SK-N-SH (cell line): ENCODE measurements around the gene GPR137B. TPM values are rescaled to one million over a fixed set of nuclear protein-coding genes. Genes with fewer than 3 reads are reported as not detected.

ENCODE experiments used
- CTCF ChIA-PET: fragments of 300-600, 350-600 bp; formaldehyde crosslinking; extraction: SDS; loops from one replicate; lab custom pipeline; 2021; lab: Yijun Ruan, JAX
- POLR2A ChIA-PET: fragments of 350-600 bp; sonication (Branson Sonifier 250); formaldehyde crosslinking; extraction: SDS; loops from one replicate; lab custom pipeline; 2020; ENCODE audit warnings: antibody characterized with exemption, inconsistent platforms; lab: Yijun Ruan, JAX
- DNase-seq: peaks from one replicate; pipeline ENCODE4 v3.0.0; 2012
- H2AFZ ChIP-seq: fragments of 200-600 bp; sonication (generic); 2 replicates; pipeline ENCODE4 v1.8.1; 2016; ENCODE audit warnings: antibody characterized with exemption, mild to moderate bottlenecking, low read depth
- H3F3A ChIP-seq: fragments of 200-600 bp; sonication (generic); replicated peaks from 2 replicates; pipeline ENCODE3; 2016; ENCODE audit warnings: antibody characterized with exemption, mild to moderate bottlenecking; ENCODE audit not compliant: insufficient read depth
- H3K27ac ChIP-seq, 2 experiments: fragments of 200-500 bp in 1 of 2; fragments of 200-600 bp in 1 of 2; sonication (Bioruptor generic) in 1 of 2; sonication (generic), shearing (Covaris generic) in 1 of 2; 2 replicates each; pipeline versions ENCODE4 v1.5.1 to v1.6.1; 2014 to 2016; ENCODE audit warnings: low read depth in 2 of 2, inconsistent platforms in 1 of 2, low read length in 1 of 2, mild to moderate bottlenecking in 1 of 2, mixed read lengths in 1 of 2
- H3K27me3 ChIP-seq: fragments of 200-600 bp; sonication (generic), shearing (Covaris generic); 2 replicates; pipeline ENCODE4 v1.6.1; 2016; ENCODE audit warnings: mixed run types; ENCODE audit not compliant: insufficient read depth
- H3K36me3 ChIP-seq, 2 experiments: fragments of 200-500 bp in 1 of 2; fragments of 200-600 bp in 1 of 2; sonication (Bioruptor generic) in 1 of 2; sonication (generic) in 1 of 2; replicated peaks in 1 of 2; 2 replicates each; pipeline versions ENCODE3 to v1.5.1; 2014 to 2016; ENCODE audit warnings: low read length in 1 of 2, mild to moderate bottlenecking in 1 of 2; ENCODE audit not compliant: insufficient read depth in 2 of 2, control insufficient read depth in 1 of 2
- H3K4me1 ChIP-seq, 2 experiments: fragments of 200-500 bp in 1 of 2; fragments of 200-600 bp in 1 of 2; sonication (Bioruptor generic) in 1 of 2; sonication (generic), shearing (Covaris generic) in 1 of 2; 2 replicates each; pipeline versions ENCODE4 v1.5.1 to v1.6.1; 2014 to 2016; ENCODE audit warnings: low read depth in 1 of 2, low read length in 1 of 2, mixed run types in 1 of 2; ENCODE audit not compliant: insufficient read depth in 2 of 2, control insufficient read depth in 1 of 2
- H3K4me2 ChIP-seq: fragments of 200-600 bp; sonication (generic), shearing (Covaris generic); 2 replicates; pipeline ENCODE4 v1.6.1; 2017; ENCODE audit warnings: mixed run types
- H3K4me3 ChIP-seq, 2 experiments: fragments of 200-500 bp in 1 of 2; fragments of 200-600 bp in 1 of 2; sonication (Bioruptor generic) in 1 of 2; sonication (generic), shearing (Covaris generic) in 1 of 2; 2 replicates each; pipeline versions ENCODE4 v1.5.1 to v1.8.1; 2014 to 2016; ENCODE audit warnings: low read depth in 2 of 2, inconsistent platforms in 1 of 2, low read length in 1 of 2, mild to moderate bottlenecking in 1 of 2, mixed read lengths in 1 of 2, moderate library complexity in 1 of 2
- H3K79me2 ChIP-seq: fragments of 200-600 bp; sonication (generic); 2 replicates; pipeline ENCODE4 v1.8.1; 2017; ENCODE audit warnings: mild to moderate bottlenecking; ENCODE audit not compliant: insufficient read depth
- H3K9ac ChIP-seq: fragments of 200-600 bp; sonication (generic); 2 replicates; pipeline ENCODE4 v1.6.1; 2017; ENCODE audit warnings: mixed run types
- H3K9me2 ChIP-seq: fragments of 200-600 bp; sonication (generic); 2 replicates; pipeline ENCODE4 v1.6.1; 2017; ENCODE audit warnings: mixed run types
- H3K9me3 ChIP-seq: fragments of 200-600 bp; sonication (generic); 2 replicates; pipeline ENCODE4 v1.6.1; 2017; ENCODE audit warnings: mixed run types, mild to moderate bottlenecking, moderate library complexity
- H4K20me1 ChIP-seq: fragments of 200-600 bp; sonication (generic); 2 replicates; pipeline ENCODE4 v1.6.1; 2017; ENCODE audit warnings: mild to moderate bottlenecking, mixed run types; ENCODE audit not compliant: insufficient read depth
- CHD2 ChIP-seq: fragments of 150-350 bp; IDR thresholded peaks from 2 replicates; pipeline ENCODE4 v1.6.1; 2018; ENCODE audit warnings: low read length; ENCODE audit not compliant: partially characterized antibody
- EP300 ChIP-seq, 2 experiments: IDR thresholded peaks; 2 replicates each; pipeline versions ENCODE4 v1.4.0 to v1.6.1; 2012; ENCODE audit warnings: borderline replicate concordance in 1 of 2, low read depth in 1 of 2, low read length in 1 of 2
- EZH2phosphoT487 ChIP-seq: fragments of 200-600 bp; sonication (generic); IDR thresholded peaks from 2 replicates; pipeline ENCODE4 v1.6.1; 2017; ENCODE audit warnings: low read depth, mixed run types, mild to moderate bottlenecking, antibody characterized with exemption, moderate library complexity, borderline replicate concordance
- FOSL2 ChIP-seq: IDR thresholded peaks from 2 replicates; pipeline ENCODE4 v1.4.0; 2012; ENCODE audit warnings: low read depth, mild to moderate bottlenecking, moderate library complexity, borderline replicate concordance
- GABPA ChIP-seq: IDR thresholded peaks from 2 replicates; pipeline ENCODE4 v1.4.0; 2012; ENCODE audit warnings: low read depth, mild to moderate bottlenecking
- MAX ChIP-seq: IDR thresholded peaks from 2 replicates; pipeline ENCODE4 v1.4.0; 2012; ENCODE audit warnings: low read depth
- NFIC ChIP-seq: IDR thresholded peaks from 2 replicates; pipeline ENCODE4 v1.4.0; 2012; ENCODE audit warnings: borderline replicate concordance
- POLR2AphosphoS5 ChIP-seq: IDR thresholded peaks from 2 replicates; pipeline ENCODE4 v1.6.1; 2012; ENCODE audit warnings: low read depth, low read length
- RAD21 ChIP-seq: IDR thresholded peaks from 2 replicates; pipeline ENCODE4 v1.6.1; 2012; ENCODE audit warnings: mild to moderate bottlenecking, low read length
- RCOR1 ChIP-seq: fragments of 150-350 bp; IDR thresholded peaks from 2 replicates; pipeline ENCODE4 v1.6.1; 2017; ENCODE audit warnings: antibody characterized with exemption, low read length
- RXRA ChIP-seq: IDR thresholded peaks from 2 replicates; pipeline ENCODE4 v1.4.0; 2012; ENCODE audit warnings: low read depth, mild to moderate bottlenecking, borderline replicate concordance
- TCF12 ChIP-seq: IDR thresholded peaks from 2 replicates; pipeline ENCODE4 v1.4.0; 2012
- TEAD4 ChIP-seq: IDR thresholded peaks from 2 replicates; pipeline ENCODE4 v1.4.0; 2012; ENCODE audit warnings: mild to moderate bottlenecking, borderline replicate concordance; ENCODE audit not compliant: insufficient read depth
- USF1 ChIP-seq: IDR thresholded peaks from 2 replicates; pipeline ENCODE4 v1.4.0; 2012; ENCODE audit warnings: low read depth, borderline replicate concordance
- USF2 ChIP-seq: fragments of 150-350 bp; IDR thresholded peaks from 2 replicates; pipeline ENCODE4 v1.6.1; 2017; ENCODE audit warnings: antibody characterized with exemption, low read length, low read depth, borderline replicate concordance
- YY1 ChIP-seq: IDR thresholded peaks from 2 replicates; pipeline ENCODE4 v1.4.0; 2012; ENCODE audit warnings: low read depth, mild to moderate bottlenecking
- WGBS: methylation state at CpG from one replicate; pipeline ENCODE4 v1.1.6; 2017; ENCODE audit warnings: low lambda C conversion rate; 5-methylcytosine and 5-hydroxymethylcytosine counted together
- polyA plus RNA-seq, 3 experiments: library from polyadenylated mRNA; depleted of rRNA; stranded (reverse); fragments of >200 nt; gene quantifications; 2 replicates each; pipeline ENCODE4 v1.2.3, GENCODE V29; 2012
- TF ChIP-seq, protein P1 (sequence below): IDR thresholded peaks from 2 replicates; pipeline ENCODE4 v1.6.1; 2012; ENCODE audit warnings: mild to moderate bottlenecking, low read depth, low read length, moderate library complexity
- TF ChIP-seq, protein P2 (sequence below): IDR thresholded peaks from 2 replicates; pipeline ENCODE4; 2012

GPR137B gene
- polyA plus RNA-seq, 1 of the 3 experiments (the other 2 are of a cell fraction), result 7.0 TPM

DNA sequence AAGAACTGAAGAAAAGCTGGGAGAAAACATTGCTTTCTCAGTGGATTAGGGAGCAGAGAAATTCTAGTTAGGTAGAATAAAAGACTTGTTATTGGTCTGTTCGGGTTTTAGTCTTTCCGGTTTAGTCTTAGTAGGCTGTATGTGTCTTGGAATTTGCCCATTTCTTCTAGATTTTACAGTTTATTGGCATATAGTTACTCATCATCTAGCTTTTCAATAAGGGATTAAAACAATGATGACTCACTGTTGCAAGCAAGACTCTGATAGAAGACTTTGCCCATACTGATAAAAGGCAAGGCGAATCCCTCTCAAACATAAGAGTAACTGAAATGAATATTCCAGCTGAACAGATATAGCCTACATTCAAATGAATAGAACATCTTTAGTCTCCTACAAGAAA, 62.3 kb downstream of the GPR137B start:
- Histone ChIP-seq H3K27me3 (no peaks in the 10 kb centered on the region), H3K9me3 (peaks cover 10% of the 10 kb centered on the region; the same call in 1 of the 2 replicates), H2AFZ (no peak overlapping the region), H3K4me1 (no peaks in the 10 kb centered on the region), H3K79me2 (no peaks in the 10 kb centered on the region), H3F3A (no peaks in the 10 kb centered on the region), H3K9ac (no peak overlapping the region), H3K9me2 (no peaks in the 10 kb centered on the region), H3K36me3 (peaks cover 10 to 11% of the 10 kb centered on the region in 2 experiments), H4K20me1 (no peaks in the 10 kb centered on the region), H3K4me2 (no peak overlapping the region), H3K4me3 (no peak overlapping the region), H3K27ac (no peak overlapping the region)
- WGBS, result 94% methylated on average over 3 of the region's 3 CpGs
- no peak for TF ChIP-seq RCOR1
- no peak for TF ChIP-seq POLR2AphosphoS5
- no peak for TF ChIP-seq FOSL2
- no peak for TF ChIP-seq USF2
- POLR2A ChIA-PET, result no interaction called here
- DNase-seq, result no peak
- CTCF ChIA-PET, result no interaction called here

GRCh38 chr1:236206548-236206947, 64.2 kb downstream of the GPR137B start:
- WGBS, result 90% methylated on average over 3 of the region's 4 CpGs
- H3K79me2 ChIP-seq, result no peaks in the 10 kb centered on the region
- peaks cover 11 to 14% of the 10 kb centered on the region in 2 experiments for H3K36me3 ChIP-seq
- no peak for DNase-seq
- H3K4me3 ChIP-seq, result no peak overlapping the region
- ChIA-PET CTCF (no interaction called here), POLR2A (no interaction called here)
- H3K9ac ChIP-seq, result no peak overlapping the region
- TF ChIP-seq YY1, result no peak
- no peak for TF ChIP-seq USF1
- no peak for TF ChIP-seq CHD2
- TF ChIP-seq TEAD4, result no peak
- no peak for TF ChIP-seq NFIC
- TF ChIP-seq GABPA, result no peak
- TF ChIP-seq RAD21, result no peak
- TF ChIP-seq TCF12, result no peak
- TF ChIP-seq, protein P1, sequence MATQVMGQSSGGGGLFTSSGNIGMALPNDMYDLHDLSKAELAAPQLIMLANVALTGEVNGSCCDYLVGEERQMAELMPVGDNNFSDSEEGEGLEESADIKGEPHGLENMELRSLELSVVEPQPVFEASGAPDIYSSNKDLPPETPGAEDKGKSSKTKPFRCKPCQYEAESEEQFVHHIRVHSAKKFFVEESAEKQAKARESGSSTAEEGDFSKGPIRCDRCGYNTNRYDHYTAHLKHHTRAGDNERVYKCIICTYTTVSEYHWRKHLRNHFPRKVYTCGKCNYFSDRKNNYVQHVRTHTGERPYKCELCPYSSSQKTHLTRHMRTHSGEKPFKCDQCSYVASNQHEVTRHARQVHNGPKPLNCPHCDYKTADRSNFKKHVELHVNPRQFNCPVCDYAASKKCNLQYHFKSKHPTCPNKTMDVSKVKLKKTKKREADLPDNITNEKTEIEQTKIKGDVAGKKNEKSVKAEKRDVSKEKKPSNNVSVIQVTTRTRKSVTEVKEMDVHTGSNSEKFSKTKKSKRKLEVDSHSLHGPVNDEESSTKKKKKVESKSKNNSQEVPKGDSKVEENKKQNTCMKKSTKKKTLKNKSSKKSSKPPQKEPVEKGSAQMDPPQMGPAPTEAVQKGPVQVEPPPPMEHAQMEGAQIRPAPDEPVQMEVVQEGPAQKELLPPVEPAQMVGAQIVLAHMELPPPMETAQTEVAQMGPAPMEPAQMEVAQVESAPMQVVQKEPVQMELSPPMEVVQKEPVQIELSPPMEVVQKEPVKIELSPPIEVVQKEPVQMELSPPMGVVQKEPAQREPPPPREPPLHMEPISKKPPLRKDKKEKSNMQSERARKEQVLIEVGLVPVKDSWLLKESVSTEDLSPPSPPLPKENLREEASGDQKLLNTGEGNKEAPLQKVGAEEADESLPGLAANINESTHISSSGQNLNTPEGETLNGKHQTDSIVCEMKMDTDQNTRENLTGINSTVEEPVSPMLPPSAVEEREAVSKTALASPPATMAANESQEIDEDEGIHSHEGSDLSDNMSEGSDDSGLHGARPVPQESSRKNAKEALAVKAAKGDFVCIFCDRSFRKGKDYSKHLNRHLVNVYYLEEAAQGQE, result no peak
- TF ChIP-seq MAX, result no peak
- no peak for TF ChIP-seq RXRA
- TF ChIP-seq EP300 (IDR thresholded peaks at IDR 0.05; ENCODE audit: borderline replicate concordance in 1 of 2, low read depth in 1 of 2, low read length in 1 of 2), result no peak
- TF ChIP-seq EZH2phosphoT487, result no peak
- TF ChIP-seq, protein P2, sequence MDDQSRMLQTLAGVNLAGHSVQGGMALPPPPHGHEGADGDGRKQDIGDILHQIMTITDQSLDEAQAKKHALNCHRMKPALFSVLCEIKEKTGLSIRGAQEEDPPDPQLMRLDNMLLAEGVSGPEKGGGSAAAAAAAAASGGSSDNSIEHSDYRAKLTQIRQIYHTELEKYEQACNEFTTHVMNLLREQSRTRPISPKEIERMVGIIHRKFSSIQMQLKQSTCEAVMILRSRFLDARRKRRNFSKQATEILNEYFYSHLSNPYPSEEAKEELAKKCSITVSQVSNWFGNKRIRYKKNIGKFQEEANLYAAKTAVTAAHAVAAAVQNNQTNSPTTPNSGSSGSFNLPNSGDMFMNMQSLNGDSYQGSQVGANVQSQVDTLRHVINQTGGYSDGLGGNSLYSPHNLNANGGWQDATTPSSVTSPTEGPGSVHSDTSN, result no peak
- no peak for TF ChIP-seq FOSL2
- H3K9me2 ChIP-seq, result no peaks in the 10 kb centered on the region
- no peak overlapping the region for H3K27ac ChIP-seq
- H3K4me1 ChIP-seq, result no peaks in the 10 kb centered on the region
- H3K4me2 ChIP-seq, result no peak overlapping the region
- no peaks in the 10 kb centered on the region for H3K9me3 ChIP-seq
- no peaks in the 10 kb centered on the region for H3K27me3 ChIP-seq
- H3F3A ChIP-seq, result no peaks in the 10 kb centered on the region
- H4K20me1 ChIP-seq, result no peaks in the 10 kb centered on the region
- H2AFZ ChIP-seq, result no peak overlapping the region
